Activated CD8-positive, alpha-beta memory T cell treated with anti-CD3 and anti-CD28 coated beads, Interleukin-2, amount 50 U/mL, for 48 hours (primary cell): Measurements from ENCODE around the gene GNPNAT1.
A peak's percentile ranks its signal among the peaks of the same experiment; 100 is the strongest.

ENCODE experiments used
- DNase-seq: peaks from one replicate; pipeline ENCODE4 v3.0.0-alpha.2; 2020

GNPNAT1 gene

GRCh38 chr14:52791223-52792096 is at the start of gene GNPNAT1:
TSS of gene GNPNAT1 (minus strand) at chr14:52791607. CDS start at chr14:52784650, 6,957 bp downstream.
- peak; percentile 90 for DNase-seq

DNA sequence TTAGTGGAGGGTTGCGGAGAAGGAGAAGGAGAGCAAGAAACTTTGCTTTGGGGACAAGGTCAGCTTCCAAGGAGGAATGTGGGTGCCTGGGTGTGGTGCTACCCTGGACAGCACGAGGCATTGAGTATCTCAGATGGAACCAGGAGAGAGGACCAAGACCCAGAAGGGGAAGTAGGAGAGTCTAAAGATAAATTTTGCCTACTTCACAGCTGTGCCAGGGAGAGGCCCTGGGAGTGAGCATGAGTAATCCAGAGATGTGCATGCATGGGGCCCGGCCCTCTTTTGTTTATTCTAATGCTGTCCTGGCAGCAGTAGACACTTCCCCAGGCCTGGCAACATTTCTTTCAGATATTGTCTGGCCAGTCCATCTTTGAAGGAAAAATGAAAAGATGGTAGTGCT is 49.5 kb upstream of the GNPNAT1 start:
- DNase-seq: no peak

- no peak for DNase-seq
Observed at GRCh38 chr14:52837451-52837850, 46.0 kb upstream of the GNPNAT1 start.

GRCh38 chr14:52836063-52836462 is 44.7 kb upstream of the GNPNAT1 start:
- DNase-seq: no peak

DNA sequence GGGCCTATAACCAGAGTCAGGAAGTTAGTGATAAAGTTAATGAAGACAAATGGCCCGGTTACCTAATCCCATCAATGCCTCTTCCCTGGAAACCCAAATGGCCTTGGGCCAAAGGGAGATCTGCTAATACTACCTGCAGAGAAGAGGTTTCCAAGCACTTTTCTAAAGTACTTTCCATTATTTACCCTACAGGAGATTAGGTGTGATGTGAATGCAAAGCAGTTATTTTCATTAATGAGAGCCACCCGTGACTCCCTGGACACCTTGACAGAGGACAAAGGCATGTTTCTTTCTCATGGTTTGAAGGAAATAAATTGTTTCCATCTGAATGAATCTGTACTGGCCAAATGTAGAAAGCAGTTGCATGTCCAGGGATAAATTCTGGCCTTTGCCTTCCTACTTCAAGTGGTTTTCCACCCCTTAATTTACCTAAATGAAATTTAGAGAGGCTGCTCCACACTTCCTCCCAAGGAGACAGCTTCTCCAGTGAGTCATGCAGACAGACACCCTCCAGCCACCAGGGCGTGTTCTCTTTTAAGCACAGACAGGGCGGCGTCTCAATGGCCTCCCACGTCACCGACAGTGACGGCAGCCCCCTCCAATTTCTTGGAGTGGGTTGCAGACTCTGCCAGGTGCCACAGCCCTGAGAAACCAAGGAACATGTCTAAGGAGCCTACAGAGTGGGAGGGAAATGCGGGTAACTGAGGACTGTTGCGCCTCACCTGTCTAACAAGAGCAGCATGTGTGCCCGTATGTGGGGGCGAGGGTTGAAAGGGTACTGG is 43.9 kb upstream of the GNPNAT1 start:
- no peak for DNase-seq

- no peak for DNase-seq
Observed at GRCh38 chr14:52834440-52834842, 43.0 kb upstream of the GNPNAT1 start.

DNA sequence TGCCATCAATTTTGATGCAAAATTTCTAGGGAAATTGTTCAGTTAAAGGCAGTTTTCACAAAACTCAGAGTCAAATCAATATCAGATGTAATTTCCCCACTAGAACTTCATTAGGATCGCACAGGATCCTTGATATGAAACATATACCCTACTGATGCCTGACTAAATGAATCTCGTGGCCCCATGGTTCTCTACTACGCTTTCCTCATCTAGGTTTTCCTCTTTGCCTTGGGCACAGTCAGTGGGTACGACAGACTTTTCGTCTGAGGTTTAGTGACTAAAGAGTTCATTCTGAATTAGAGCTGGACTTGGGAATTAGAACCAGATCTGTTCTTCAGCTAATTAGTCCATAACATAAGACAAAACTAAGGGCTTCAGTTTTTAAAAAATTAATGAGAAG is 42.5 kb upstream of the GNPNAT1 start:
- no peak for DNase-seq

DNA sequence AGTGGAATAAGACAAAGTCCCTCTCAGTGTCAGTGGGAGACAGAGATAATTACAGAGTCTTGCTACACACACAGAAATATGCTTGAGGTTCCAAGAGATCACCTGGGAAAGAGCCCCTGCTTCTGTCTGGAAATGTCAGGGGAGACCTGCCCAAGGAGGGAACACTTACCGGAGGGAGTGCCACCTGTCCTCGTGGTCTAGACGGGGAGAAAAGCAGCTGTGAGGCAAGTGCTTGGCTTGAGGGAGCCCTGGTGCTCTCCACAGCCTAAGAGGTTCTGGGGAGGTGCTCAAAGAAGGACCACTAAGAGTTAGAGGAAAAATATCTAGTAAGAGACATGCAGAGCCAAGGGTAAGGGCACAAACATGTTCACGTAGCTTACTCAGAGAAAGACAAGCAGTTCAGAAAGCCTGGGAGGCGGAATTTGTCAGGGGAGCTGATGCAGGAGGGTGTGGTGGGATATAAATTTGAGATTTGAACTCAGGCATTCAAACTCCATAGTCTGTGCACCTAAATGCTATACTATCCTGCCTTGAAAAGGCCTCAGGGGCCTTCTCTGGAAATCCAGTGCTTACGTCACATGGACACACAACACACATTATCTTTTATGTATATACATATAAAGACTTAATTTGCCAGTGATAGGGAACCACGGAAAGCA is 38.2 kb upstream of the GNPNAT1 start:
- DNase-seq: no peak

- DNase-seq: no peak
Observed at GRCh38 chr14:52827426-52827825, 36.0 kb upstream of the GNPNAT1 start.

DNA sequence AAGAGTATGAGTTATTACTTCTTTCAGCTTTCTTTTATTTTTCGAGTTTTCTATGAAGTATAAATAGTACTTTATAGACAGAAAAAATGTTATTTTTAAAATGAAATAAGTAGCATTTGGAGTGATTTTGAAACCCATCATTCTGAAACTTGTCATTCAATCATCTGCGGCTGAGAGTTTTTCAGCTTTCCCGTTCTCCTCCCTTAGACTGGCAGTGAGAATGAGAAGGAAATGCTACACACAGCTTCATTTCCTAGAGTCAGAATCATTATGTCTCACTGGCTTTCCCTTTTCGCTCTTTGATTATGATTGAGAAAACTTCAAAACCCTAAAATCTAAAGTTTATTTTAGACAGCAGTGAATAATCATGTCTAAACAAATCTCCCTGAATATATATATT is 33.7 kb upstream of the GNPNAT1 start:
- no peak for DNase-seq

DNA sequence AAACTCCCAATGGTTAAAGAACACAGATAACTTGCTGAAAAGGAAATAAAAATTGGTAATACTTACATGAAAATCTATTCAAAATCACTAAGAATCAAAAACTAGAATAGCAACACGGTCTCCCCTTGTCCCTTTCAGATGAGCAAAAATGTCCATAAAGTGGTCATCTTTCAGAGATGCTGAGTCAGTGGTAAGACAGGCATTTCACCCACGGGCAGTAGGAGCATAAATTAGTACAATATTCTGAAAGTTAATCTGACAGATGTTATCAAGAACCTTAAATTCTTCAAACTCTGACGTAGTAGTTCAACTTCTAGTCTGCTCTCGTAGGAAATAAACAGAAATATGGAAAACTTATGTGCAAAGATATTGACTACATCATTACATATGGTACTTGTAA is 33.1 kb upstream of the GNPNAT1 start:
- DNase-seq: no peak

GRCh38 chr14:52821805-52822250 is 30.4 kb upstream of the GNPNAT1 start:
- DNase-seq: no peak

GRCh38 chr14:52808101-52808500 is 16.7 kb upstream of the GNPNAT1 start:
- no peak for DNase-seq

DNA sequence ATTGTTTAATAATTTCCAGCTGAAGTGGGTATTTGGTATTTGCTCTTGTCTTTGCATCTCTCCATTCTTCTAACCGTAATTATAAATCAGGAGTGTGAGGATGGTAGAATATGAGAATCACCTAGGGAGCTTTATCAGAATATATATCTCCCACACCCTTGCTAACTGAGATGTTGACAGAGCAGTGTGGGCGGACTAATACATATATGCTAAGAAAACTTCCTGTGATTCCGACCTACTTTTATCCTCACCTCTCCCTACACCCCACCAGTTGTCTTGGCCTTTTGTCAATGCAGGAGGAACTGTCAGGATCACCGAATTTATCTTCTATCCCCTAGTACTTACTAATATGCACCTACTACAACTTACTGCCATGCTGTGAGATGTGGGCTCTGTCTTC is 14.7 kb upstream of the GNPNAT1 start:
- no peak for DNase-seq

GRCh38 chr14:52802597-52802996 is 11.2 kb upstream of the GNPNAT1 start:
- no peak for DNase-seq

- DNase-seq: no peak
Observed at GRCh38 chr14:52801014-52801712, 9.8 kb upstream of the GNPNAT1 start.

DNA sequence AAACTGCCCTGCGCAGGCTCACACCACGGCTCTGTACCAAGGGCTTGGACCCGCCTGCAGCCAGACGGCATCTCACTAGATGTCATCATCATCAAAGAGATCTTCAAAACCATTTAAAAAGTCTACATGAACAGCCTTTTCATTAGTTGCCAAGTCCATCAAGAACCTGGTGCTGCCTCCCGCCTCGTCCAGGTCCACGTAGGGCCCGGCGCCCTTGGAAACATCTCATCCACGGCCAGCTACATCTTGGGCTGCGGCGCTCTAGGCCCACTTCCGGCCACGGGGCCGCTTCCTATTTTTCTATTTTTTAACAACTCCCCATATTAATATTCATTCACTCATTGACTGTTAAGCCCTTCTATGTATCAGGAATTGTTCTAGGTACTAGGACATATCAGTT is 7.4 kb upstream of the GNPNAT1 start:
- DNase-seq: no peak

GRCh38 chr14:52797653-52798052 is 6.2 kb upstream of the GNPNAT1 start:
- no peak for DNase-seq

DNA sequence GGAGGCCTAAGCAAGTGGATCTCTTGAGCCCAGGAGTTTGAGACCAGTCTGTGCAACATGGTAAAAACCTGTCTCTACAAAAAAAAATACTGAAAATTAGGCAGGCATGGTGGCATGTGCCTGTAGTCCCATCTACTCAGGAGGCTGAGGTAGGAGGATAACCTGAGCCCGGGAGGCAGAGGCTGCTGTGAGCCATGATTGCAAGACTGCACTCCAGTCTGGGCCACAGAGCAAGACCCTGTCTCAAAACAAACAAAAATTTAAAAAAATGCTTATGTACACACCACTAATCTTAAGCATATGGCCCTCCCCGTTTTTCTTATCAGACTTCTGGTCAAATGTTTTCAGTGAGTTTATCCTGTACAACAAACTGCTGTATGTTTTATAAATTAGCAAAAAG is 1.7 kb upstream of the GNPNAT1 start:
- no peak for DNase-seq

GRCh38 chr14:52792097-52792415 is 649 bp upstream of the GNPNAT1 start:
- DNase-seq: no peak

DNA sequence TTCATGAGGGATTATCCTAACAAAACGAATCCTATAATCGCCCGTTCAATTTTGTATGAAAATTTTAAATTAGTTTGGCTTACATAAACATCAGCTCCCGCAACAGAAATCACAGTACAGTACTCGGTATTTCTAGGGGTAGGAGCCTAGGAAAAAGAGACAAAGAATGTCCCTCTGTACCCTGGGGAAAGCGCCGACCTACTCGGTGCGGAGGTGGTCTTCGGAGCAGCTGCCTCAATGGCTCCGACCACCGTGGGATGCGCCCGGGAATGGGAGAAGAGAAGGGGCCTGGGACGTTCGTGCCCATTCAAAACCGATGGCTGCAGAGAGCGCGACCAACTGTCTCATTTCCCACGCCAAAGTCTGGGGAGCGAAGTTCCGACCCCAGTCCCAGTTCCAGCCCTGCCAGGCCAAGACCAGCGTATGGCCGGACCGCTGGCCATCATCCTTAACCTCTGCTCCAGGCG is 618 bp downstream of the GNPNAT1 start:
- no peak for DNase-seq

- DNase-seq: no peak
Observed at GRCh38 chr14:52790011-52790755, 1.2 kb downstream of the GNPNAT1 start.
